K562 (cell line): ENCODE data around the gene CD248. TPM values are rescaled to one million over a fixed set of nuclear protein-coding genes. Genes with fewer than 3 reads are reported as not detected.
A peak's percentile ranks its signal among the peaks of the same experiment; 100 is the strongest.

Source experiments
- CBX8 ChIP-seq: fragments of 200-600 bp; sonication (generic); IDR thresholded peaks from 2 replicates; pipeline ENCODE4 v1.6.1; 2012; ENCODE audit warnings: borderline replicate concordance, mixed run types, low read depth, mild to moderate bottlenecking, moderate library complexity, mixed read lengths, low read length, control low read depth, inconsistent platforms; ENCODE audit not compliant: poor library complexity, severe bottlenecking; ENCODE audit errors: extremely low read depth
- DMBX1 ChIP-seq: fragments of 250-450 bp; sonication (Bioruptor Pico); IDR thresholded peaks from 2 replicates; pipeline ENCODE4 v1.8.0; 2022; ENCODE audit warnings: inconsistent platforms, mild to moderate bottlenecking, moderate library complexity, borderline replicate concordance
- FOSL1 ChIP-seq: fragments of 200-800 bp; sonication (Bioruptor generic); conservative IDR thresholded peaks from 2 replicates; pipeline ENCODE4 v1.6.1; 2016; ENCODE audit warnings: missing genetic modification characterization, missing compliant biosample characterization
- HDAC6 ChIP-seq: IDR thresholded peaks from 2 replicates; pipeline ENCODE4 v1.6.1; 2012; ENCODE audit warnings: low read depth, mild to moderate bottlenecking, control low read depth, inconsistent platforms, low read length, moderate library complexity
- KHSRP ChIP-seq: fragments of 450-650 bp; IDR thresholded peaks from 2 replicates; pipeline ENCODE4 v1.6.1; 2017
- MAFK ChIP-seq: IDR thresholded peaks from 2 replicates; pipeline ENCODE4 v1.6.1; 2011; ENCODE audit warnings: low read length, improper control_type of control experiment
- MTA2 ChIP-seq: fragments of 450-650 bp; IDR thresholded peaks from 2 replicates; pipeline ENCODE4 v1.6.1; 2016; ENCODE audit warnings: low read depth
- RAD51 ChIP-seq: fragments of 450-650 bp; IDR thresholded peaks from 2 replicates; pipeline ENCODE4 v1.7.1; 2016; ENCODE audit warnings: low read depth, mild to moderate bottlenecking, borderline replicate concordance
- RBFOX2 ChIP-seq: fragments of 200-400 bp; formaldehyde crosslinking; IDR thresholded peaks from 2 replicates; pipeline ENCODE4 v1.6.1; 2017; ENCODE audit warnings: low read depth, mild to moderate bottlenecking, low read length, moderate library complexity
- SMAD4 ChIP-seq: fragments of 250-450 bp; sonication (Bioruptor Pico); conservative IDR thresholded peaks from 2 replicates; pipeline ENCODE4 v1.8.0; 2021; ENCODE audit warnings: inconsistent platforms, mild to moderate bottlenecking, moderate library complexity
- SRSF1 ChIP-seq: fragments of 200-400 bp; formaldehyde crosslinking; IDR thresholded peaks from 2 replicates; pipeline ENCODE4 v1.6.1; 2017; ENCODE audit warnings: mild to moderate bottlenecking, low read depth, low read length, moderate library complexity
- TAF7 ChIP-seq: fragments of 450-650 bp; IDR thresholded peaks from 2 replicates; pipeline ENCODE4 v1.6.1; 2016; ENCODE audit warnings: missing genetic modification characterization, missing compliant biosample characterization
- TRIM28 ChIP-seq: fragments of 450-650 bp; IDR thresholded peaks from 2 replicates; pipeline ENCODE4 v1.6.1; 2017
- ZNF507 ChIP-seq: conservative IDR thresholded peaks from 2 replicates; pipeline ENCODE4 v1.6.1; 2017; ENCODE audit warnings: missing genetic modification characterization, missing compliant biosample characterization
- ZNF830 ChIP-seq: fragments of 250-450 bp; sonication (Bioruptor Pico); IDR thresholded peaks from 2 replicates; pipeline ENCODE4 v1.5.0; 2021; ENCODE audit warnings: mild to moderate bottlenecking
- polyA plus RNA-seq, 8 experiments: library from polyadenylated mRNA; depleted of rRNA in 4 of 8; stranded (reverse) in 5 of 8; unstranded in 3 of 8; fragments of >200 nt; fragmentation: Nextera tagmentation in 2 of 8; fragmentation: Illumina TruSeq in 1 of 8; extraction: Ambion mirVana in 2 of 8; extraction: Trizol in 1 of 8; gene quantifications; 2 replicates each; pipeline versions ENCODE4 v1.2.1 to v1.2.3, GENCODE V29; 2011 to 2014; ENCODE audit warnings: inconsistent platforms in 1 of 8, missing spikeins in 1 of 8
- total RNA-seq, 7 experiments: library from RNA; depleted of rRNA in 6 of 7; stranded (reverse); fragments of >200 nt in 6 of 7; fragmentation: Illumina TruSeq in 2 of 7; extraction: Trizol in 2 of 7; gene quantifications; 2 replicates each; pipeline versions ENCODE4 v1.2.1 to v1.2.3, GENCODE V29; 2011 to 2021; ENCODE audit warnings: low replicate concordance in 1 of 7
- TF ChIP-seq, protein P1 (sequence below): fragments of 250-450 bp; sonication (Bioruptor Pico); IDR thresholded peaks from 2 replicates; pipeline ENCODE4 v1.5.0; 2020; ENCODE audit warnings: mild to moderate bottlenecking
- TF ChIP-seq, protein P2 (sequence below): fragments of 450-650 bp; IDR thresholded peaks from 2 replicates; pipeline ENCODE4 v1.6.1; 2016; ENCODE audit warnings: antibody characterized with exemption
- TF ChIP-seq, protein P3 (sequence below), 2 experiments: fragments of 450-650 bp; conservative IDR thresholded peaks; 2 replicates each; pipeline ENCODE4 v1.6.1; 2017; ENCODE audit warnings: mild to moderate bottlenecking in 2 of 2, moderate library complexity in 2 of 2
- TF ChIP-seq, protein P4 (sequence below): fragments of 250-450 bp; sonication (Bioruptor Pico); IDR thresholded peaks from 2 replicates; pipeline ENCODE4 v1.8.0; 2022; ENCODE audit warnings: inconsistent platforms
- TF ChIP-seq, protein P5 (sequence below): fragments of 250-450 bp; sonication (Bioruptor Pico); IDR thresholded peaks from 2 replicates; pipeline ENCODE4 v1.4.0; 2020; ENCODE audit warnings: borderline replicate concordance

CD248 gene
- total and polyA plus RNA-seq, 9 of the 15 experiments (the other 6 are each of a cell fraction or from before 2014, with no cell fraction given) = 0.09 TPM; not detected in 8

DNA sequence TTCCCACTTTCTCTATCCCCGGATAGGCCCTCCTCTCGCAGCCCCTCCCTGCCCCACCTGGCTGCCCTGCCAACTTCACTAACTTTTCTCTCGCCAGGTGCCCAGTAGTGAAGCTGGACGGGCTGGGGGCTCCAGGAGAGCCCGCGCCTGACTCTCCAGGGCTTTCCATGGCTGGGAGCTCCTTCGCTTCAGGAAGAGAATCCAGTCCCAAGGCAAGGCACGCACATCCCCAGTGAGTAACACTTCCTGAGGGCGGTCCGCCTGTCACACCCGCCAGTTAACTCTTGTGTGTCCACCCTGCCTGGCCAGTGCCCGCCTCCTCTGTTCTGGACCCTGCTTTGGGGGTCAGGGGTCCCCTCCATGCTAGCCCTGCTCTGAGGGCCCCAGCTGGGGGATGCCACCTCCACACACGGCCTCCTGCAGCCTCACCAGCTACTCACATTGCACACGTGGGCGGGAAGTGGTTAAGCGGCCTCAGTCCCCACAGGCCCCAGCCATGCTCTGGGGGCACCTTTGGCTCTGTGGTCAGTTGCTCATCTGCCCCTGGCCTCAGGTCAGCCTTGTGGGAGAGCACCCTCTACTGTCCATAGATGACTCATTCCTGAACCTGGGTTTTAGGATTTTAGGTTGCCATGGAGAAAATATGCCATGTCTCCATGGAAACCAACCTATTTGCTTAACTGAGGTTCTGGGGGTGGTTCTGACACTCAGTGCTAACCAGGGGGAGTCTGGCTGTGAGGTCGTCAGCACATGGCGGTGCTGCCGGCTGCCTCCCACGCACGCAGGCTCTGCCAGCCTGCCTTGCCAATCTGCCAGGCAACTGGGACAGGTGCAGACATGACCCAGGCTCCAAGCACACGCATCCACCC, 19.6 kb upstream of the CD248 start, which contains the start of gene RIN1 (continued):
- TF ChIP-seq CBX8 (no peak), MAFK (0 out of 2 replicates have a peak, but pooled peaks have one; percentile 4), ZNF507 (tag) (no peak), RAD51 (no peak), TRIM28 (no peak), FOSL1 (tag) (peak; percentile 96), ZNF830 (CRISPR knock-in tag) (no peak), SRSF1 (no peak), SMAD4 (CRISPR knock-in tag) (no peak), MTA2 (no peak), TAF7 (tag) (no peak), DMBX1 (CRISPR knock-in tag) (no peak), RBFOX2 (0 out of 2 replicates have a peak, but pooled peaks have one; percentile 3), HDAC6 (no peak), KHSRP (no peak)
- TF ChIP-seq, protein P1, sequence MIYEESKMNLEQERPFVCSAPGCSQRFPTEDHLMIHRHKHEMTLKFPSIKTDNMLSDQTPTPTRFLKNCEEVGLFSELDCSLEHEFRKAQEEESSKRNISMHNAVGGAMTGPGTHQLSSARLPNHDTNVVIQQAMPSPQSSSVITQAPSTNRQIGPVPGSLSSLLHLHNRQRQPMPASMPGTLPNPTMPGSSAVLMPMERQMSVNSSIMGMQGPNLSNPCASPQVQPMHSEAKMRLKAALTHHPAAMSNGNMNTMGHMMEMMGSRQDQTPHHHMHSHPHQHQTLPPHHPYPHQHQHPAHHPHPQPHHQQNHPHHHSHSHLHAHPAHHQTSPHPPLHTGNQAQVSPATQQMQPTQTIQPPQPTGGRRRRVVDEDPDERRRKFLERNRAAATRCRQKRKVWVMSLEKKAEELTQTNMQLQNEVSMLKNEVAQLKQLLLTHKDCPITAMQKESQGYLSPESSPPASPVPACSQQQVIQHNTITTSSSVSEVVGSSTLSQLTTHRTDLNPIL (CRISPR knock-in tag) = no peak
- TF ChIP-seq, protein P2, sequence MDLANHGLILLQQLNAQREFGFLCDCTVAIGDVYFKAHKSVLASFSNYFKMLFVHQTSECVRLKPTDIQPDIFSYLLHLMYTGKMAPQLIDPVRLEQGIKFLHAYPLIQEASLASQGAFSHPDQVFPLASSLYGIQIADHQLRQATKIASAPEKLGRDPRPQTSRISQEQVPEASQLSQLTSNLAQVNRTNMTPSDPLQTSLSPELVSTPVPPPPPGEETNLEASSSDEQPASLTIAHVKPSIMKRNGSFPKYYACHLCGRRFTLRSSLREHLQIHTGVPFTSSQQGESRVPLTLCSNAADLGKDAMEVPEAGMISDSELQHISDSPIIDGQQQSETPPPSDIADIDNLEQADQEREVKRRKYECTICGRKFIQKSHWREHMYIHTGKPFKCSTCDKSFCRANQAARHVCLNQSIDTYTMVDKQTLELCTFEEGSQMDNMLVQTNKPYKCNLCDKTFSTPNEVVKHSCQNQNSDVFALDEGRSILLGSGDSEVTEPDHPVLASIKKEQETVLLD = no peak
- TF ChIP-seq, protein P3, sequence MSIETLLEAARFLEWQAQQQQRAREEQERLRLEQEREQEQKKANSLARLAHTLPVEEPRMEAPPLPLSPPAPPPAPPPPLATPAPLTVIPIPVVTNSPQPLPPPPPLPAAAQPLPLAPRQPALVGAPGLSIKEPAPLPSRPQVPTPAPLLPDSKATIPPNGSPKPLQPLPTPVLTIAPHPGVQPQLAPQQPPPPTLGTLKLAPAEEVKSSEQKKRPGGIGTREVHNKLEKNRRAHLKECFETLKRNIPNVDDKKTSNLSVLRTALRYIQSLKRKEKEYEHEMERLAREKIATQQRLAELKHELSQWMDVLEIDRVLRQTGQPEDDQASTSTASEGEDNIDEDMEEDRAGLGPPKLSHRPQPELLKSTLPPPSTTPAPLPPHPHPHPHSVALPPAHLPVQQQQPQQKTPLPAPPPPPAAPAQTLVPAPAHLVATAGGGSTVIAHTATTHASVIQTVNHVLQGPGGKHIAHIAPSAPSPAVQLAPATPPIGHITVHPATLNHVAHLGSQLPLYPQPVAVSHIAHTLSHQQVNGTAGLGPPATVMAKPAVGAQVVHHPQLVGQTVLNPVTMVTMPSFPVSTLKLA (conservative IDR thresholded peaks at IDR 0.05) = peak in 1 of 2 experiments; percentile 73; a peak in 2 of 4 replicates
- TF ChIP-seq, protein P4, sequence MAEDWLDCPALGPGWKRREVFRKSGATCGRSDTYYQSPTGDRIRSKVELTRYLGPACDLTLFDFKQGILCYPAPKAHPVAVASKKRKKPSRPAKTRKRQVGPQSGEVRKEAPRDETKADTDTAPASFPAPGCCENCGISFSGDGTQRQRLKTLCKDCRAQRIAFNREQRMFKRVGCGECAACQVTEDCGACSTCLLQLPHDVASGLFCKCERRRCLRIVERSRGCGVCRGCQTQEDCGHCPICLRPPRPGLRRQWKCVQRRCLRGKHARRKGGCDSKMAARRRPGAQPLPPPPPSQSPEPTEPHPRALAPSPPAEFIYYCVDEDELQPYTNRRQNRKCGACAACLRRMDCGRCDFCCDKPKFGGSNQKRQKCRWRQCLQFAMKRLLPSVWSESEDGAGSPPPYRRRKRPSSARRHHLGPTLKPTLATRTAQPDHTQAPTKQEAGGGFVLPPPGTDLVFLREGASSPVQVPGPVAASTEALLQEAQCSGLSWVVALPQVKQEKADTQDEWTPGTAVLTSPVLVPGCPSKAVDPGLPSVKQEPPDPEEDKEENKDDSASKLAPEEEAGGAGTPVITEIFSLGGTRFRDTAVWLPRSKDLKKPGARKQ (CRISPR knock-in tag) = no peak
- TF ChIP-seq, protein P5, sequence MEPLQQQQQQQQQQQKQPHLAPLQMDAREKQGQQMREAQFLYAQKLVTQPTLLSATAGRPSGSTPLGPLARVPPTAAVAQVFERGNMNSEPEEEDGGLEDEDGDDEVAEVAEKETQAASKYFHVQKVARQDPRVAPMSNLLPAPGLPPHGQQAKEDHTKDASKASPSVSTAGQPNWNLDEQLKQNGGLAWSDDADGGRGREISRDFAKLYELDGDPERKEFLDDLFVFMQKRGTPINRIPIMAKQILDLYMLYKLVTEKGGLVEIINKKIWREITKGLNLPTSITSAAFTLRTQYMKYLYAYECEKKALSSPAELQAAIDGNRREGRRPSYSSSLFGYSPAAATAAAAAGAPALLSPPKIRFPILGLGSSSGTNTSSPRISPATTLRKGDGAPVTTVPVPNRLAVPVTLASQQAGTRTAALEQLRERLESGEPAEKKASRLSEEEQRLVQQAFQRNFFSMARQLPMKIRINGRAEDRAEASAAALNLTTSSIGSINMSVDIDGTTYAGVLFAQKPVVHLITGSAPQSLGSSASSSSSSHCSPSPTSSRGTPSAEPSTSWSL (CRISPR knock-in tag) = no peak
